T-helper 2 cell treated with Interferon-gamma antibody and Interleukin-4, amounts not matched to agents 5 μg/mL and 100 μg/mL, for 36 hours (primary cell): Measurements from ENCODE around the gene ZNF770.
"Not testable (repeated sequence)": the region's sequence is repeated elsewhere in the genome, so short reads cannot be mapped to it uniquely, and the experiment has no call there.

Source experiments
- DNase-seq: peaks from one replicate; pipeline ENCODE4 v3.0.0; 2021; ENCODE audit warnings: low spot score
- H3K27ac Mint-ChIP-seq: one replicate; pipeline ENCODE4 v1.8.0; 2021; ENCODE audit warnings: mild to moderate bottlenecking, mixed read lengths
- H3K27me3 Mint-ChIP-seq: one replicate; pipeline ENCODE4 v1.8.0; 2021; ENCODE audit warnings: low read depth, mixed read lengths
- H3K36me3 Mint-ChIP-seq: one replicate; pipeline ENCODE4 v1.8.0; 2021; ENCODE audit warnings: low read depth, mixed read lengths
- H3K4me1 Mint-ChIP-seq: one replicate; pipeline ENCODE4 v1.8.0; 2021; ENCODE audit warnings: low read depth, mixed read lengths
- H3K4me3 Mint-ChIP-seq: one replicate; pipeline ENCODE4 v1.8.0; 2022; ENCODE audit warnings: mild to moderate bottlenecking, moderate library complexity, mixed read lengths
- H3K9me3 Mint-ChIP-seq: one replicate; pipeline ENCODE4 v1.8.0; 2021; ENCODE audit warnings: mixed read lengths

The ZNF770 gene

DNA sequence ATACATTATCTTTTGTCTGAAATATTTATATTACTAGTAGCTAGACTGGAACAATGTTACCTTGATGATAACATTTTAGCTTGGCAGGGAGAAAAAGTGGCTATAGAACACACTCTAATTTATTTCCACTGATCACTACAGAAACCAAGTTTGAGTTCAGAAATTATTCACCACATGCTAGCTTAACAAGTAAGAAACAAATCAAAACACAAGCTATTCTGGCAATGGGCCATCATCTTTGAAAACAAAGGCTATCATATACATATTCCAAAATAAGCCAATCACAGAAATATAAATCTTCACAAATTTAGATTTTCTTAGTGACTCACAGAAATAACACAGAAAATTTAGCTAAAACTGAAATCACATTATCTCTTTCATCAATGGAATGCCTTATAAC, 35.6 kb downstream of the ZNF770 start:
- H3K36me3 Mint-ChIP-seq, result peaks cover 19% of the 10 kb centered on the region
- H3K4me3 Mint-ChIP-seq, result no peak overlapping the region
- no peak overlapping the region for H3K27ac Mint-ChIP-seq
- no peaks in the 10 kb centered on the region for H3K27me3 Mint-ChIP-seq
- DNase-seq, result no peak
- no peaks in the 10 kb centered on the region for H3K4me1 Mint-ChIP-seq
- H3K9me3 Mint-ChIP-seq, result no peaks in the 10 kb centered on the region

DNA sequence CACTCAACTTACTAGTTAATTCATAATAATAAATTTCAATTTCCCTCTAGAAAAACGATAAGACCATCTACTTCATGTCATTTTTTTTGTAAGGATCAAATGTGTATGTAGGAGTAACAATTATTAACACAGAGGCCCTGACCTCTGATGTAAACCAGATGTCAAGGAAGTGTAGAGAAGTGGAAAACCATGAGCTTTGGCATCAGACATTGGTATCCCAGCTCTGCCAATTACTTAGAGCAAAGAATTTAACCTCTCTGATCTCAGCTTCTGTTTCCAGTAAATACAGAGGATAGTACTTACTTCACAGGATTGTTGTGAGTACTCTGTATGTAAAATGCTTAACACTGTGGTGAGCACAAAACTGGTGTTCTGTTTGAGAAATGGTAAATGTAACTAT, 36.1 kb downstream of the ZNF770 start:
- Mint-ChIP-seq H3K27ac (no peak overlapping the region), H3K4me1 (no peaks in the 10 kb centered on the region), H3K27me3 (no peaks in the 10 kb centered on the region), H3K36me3 (peaks cover 20% of the 10 kb centered on the region), H3K4me3 (no peak overlapping the region), H3K9me3 (no peaks in the 10 kb centered on the region)
- no peak for DNase-seq

DNA sequence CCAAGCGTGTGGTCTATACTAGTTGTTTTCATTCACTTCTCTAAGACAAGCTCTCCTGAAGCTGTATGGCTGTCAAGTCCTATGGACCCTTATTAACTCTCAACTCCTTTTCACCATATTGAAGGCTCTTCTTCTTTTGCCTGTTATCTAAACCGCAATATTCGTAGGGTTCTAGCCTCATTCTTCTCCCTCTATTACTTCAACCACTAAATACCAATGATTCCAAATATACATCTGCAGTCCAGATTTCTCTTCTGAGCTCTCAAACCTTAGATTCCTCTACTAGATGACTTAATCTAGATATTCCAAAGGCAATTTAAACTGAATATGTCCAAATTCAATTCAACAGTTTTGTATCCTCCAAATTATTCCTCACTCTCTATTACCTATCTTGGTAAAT, 43.2 kb downstream of the ZNF770 start:
- peaks cover 33% of the 10 kb centered on the region for H3K36me3 Mint-ChIP-seq
- H3K27me3 Mint-ChIP-seq, result no peaks in the 10 kb centered on the region
- no peaks in the 10 kb centered on the region for H3K4me1 Mint-ChIP-seq
- DNase-seq, result no peak
- H3K9me3 Mint-ChIP-seq, result no peaks in the 10 kb centered on the region
- H3K27ac Mint-ChIP-seq, result no peak overlapping the region
- H3K4me3 Mint-ChIP-seq, result no peak overlapping the region

DNA sequence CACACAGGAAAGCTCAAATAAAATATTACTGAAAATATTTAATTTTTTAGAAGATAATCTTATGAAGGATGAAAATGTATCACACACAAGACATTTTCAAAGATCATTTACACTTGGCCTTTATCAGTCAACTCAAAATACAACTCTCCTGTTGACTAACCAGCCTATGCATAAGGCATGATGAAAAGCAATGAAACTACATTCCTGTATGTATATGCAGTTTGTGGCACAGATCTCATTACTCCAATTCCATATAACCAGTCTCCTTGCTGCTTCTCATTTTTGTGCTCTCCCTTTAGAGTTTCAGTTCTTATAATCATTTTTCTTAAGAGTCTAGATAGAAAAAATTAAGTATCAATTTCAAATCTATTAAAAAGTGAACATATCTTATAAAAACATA, 44.4 kb downstream of the ZNF770 start:
- no peak for DNase-seq
- Mint-ChIP-seq H3K27me3 (no peaks in the 10 kb centered on the region), H3K9me3 (no peaks in the 10 kb centered on the region), H3K4me3 (no peak overlapping the region), H3K36me3 (peaks cover 39% of the 10 kb centered on the region), H3K27ac (no peak overlapping the region), H3K4me1 (no peaks in the 10 kb centered on the region)

DNA sequence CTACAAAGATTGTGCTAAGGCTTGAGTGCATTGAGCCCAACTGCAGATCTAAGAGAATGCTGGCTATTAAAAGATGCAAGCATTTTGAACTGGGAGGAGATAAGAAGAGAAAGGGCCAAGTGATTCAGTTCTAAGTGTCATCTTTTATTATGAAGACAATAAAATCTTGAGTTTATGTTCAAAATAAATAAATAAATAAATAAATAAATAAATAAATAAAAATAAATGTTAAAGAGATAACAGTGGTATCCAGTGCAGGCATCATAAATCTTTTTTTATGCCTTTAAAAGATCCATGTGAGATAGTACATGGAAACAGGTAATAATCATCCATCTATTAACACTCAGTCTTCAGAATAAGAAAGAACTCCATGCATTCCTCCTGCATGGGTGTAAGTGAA, 44.8 kb downstream of the ZNF770 start:
- not testable (repeated sequence) for H3K27ac Mint-ChIP-seq, H3K4me3 Mint-ChIP-seq, H3K4me1 Mint-ChIP-seq, H3K27me3 Mint-ChIP-seq, DNase-seq, H3K9me3 Mint-ChIP-seq
- peaks cover 39% of the 10 kb centered on the region for H3K36me3 Mint-ChIP-seq

DNA sequence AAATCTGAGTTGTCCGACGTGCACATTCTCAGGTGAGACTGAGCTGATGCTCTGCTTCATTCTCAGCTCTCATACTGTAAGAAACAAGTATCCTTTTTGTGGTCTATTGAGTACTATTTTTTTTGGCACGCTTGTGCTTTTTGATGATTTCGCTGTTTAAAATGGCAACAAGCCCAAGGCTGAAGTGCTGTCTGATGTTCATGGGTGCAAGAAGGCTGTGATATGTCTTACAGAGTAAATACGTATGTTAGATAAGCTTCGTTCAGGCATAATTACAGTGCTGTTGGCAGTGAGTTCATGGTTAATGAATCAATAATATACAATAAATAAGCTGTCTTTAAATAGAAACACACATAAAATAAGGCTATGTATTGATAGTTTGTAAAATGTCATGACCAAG, 45.7 kb downstream of the ZNF770 start:
- Mint-ChIP-seq H3K27ac (no peak overlapping the region), H3K4me1 (no peaks in the 10 kb centered on the region), H3K36me3 (peaks cover 33% of the 10 kb centered on the region), H3K4me3 (no peak overlapping the region), H3K9me3 (no peaks in the 10 kb centered on the region), H3K27me3 (no peaks in the 10 kb centered on the region)
- DNase-seq, result no peak

DNA sequence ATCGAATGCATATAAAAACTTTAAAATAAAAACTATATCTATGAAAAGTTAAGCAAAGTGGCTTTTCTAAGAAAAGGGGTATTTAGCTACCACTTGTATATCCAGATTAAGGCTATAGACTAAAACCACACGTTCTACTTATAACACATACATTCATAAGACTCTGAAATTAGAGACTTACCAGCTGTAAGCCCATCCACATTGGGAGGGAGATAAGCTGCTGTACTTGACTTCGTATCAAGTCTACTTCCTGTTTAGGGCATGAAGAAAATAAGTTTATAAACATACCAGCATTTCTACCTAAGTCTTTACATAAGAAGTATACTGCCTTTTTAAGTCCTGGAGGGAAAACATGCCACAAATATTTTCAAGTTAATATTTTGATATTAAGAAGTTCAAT, 46.3 kb downstream of the ZNF770 start:
- Mint-ChIP-seq H3K27me3 (no peaks in the 10 kb centered on the region), H3K27ac (no peak overlapping the region), H3K4me1 (no peaks in the 10 kb centered on the region), H3K4me3 (no peak overlapping the region), H3K36me3 (peaks cover 33% of the 10 kb centered on the region), H3K9me3 (no peaks in the 10 kb centered on the region)
- no peak for DNase-seq

DNA sequence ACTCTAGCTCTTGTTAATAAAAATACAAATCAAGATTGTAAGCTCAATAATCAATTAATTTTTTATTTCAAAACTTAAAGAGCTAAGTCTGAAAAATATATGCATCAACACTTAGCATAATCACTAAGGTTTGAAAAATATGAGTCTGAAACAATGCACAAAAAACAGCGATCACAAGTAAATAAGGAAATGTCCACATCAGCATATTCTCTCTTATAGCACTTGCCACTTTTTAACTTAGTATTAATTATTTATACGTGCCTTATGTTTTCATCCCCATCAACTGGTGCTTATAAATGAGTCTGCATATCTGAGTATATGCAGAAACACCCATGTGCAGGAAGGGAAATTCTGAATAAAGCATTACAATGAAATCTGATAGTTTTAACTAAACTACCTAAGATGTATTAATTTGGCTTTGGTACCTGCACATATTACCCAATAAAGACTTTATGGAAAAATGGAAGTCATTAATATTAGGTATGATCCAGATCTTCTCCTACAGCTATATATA, 46.8 kb downstream of the ZNF770 start:
- Mint-ChIP-seq H3K27ac (no peak overlapping the region), H3K9me3 (no peaks in the 10 kb centered on the region), H3K4me3 (no peak overlapping the region), H3K4me1 (no peaks in the 10 kb centered on the region), H3K36me3 (peaks cover 34% of the 10 kb centered on the region), H3K27me3 (no peaks in the 10 kb centered on the region)
- no peak for DNase-seq

DNA sequence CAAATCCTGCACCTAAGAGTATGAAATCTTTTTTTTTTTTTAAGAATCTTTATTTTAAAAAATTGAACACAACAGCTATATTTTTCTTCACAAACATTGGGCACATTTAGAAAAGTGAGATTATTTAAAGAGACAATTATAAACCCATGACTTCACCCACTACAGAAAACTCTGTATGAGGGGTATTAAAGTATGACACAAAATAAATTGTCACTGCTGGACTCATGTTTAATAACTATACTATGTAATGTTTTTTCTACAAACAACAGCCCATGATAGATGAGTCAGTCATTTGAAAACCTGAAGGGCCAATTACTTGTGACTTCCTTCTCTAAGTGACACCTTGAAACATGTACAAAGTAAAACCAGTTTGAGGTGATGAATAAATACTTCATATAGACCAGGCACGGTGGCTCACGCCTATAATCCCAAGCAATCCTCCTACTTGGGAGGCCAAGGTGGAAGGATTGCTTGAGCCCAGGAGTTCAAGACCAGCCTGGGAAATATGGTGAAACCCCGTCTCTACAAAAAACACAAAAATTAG, 54.6 kb downstream of the ZNF770 start:
- H3K36me3 Mint-ChIP-seq, result peaks cover 40% of the 10 kb centered on the region

DNA sequence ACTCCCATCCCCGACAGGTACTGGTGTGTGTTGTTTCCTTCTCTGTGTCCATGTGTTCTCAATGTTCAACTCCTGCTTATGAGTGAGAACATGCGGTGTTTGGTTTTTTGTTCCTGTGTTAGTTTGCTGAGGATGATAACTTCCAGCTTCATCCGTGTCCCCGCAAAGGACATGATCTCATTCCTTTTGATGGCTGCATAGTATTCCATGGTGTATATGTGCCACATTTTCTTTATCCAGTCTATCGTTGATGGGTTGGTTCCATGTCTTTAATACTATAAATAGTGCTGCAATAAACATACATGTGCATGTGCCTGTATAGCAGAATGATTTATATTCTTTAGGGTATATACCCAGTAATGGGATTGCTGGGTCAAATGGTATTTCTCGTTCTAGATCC, 59.7 kb downstream of the ZNF770 start:
- not testable (repeated sequence) for H3K9me3 Mint-ChIP-seq, H3K27ac Mint-ChIP-seq, DNase-seq, H3K4me1 Mint-ChIP-seq, H3K4me3 Mint-ChIP-seq, H3K27me3 Mint-ChIP-seq
- peaks cover 47% of the 10 kb centered on the region for H3K36me3 Mint-ChIP-seq

More for the DNA sequence above, 54.6 kb downstream of the ZNF770 start:
- H3K4me3 Mint-ChIP-seq, result no peak overlapping the region
- no peak for DNase-seq
- H3K4me1 Mint-ChIP-seq, result peaks cover 2% of the 10 kb centered on the region
- H3K9me3 Mint-ChIP-seq, result no peaks in the 10 kb centered on the region
- no peaks in the 10 kb centered on the region for H3K27me3 Mint-ChIP-seq
- peak overlapping the region; percentile 26 for H3K27ac Mint-ChIP-seq
